GM21529 (cell line): ENCODE results near the gene ITPRIP.

ENCODE experiments used
- ATAC-seq: cut with Tn5 transposase; IDR thresholded peaks from one replicate; pipeline ENCODE4 v1.9.1; 2021; ENCODE audit not compliant: unreplicated experiment

ITPRIP gene

GRCh38 chr10:104337985-104338735 is at the start of gene ITPRIP:
Gene ITPRIP (minus strand): TSS chr10:104338465. CDS start chr10:104316051, 22,414 bp downstream.
- ATAC-seq: peak; percentile 69

GRCh38 chr10:104387130-104387888 is 49.0 kb upstream of the ITPRIP start:
- ATAC-seq: no peak

GRCh38 chr10:104380336-104380735 is 42.1 kb upstream of the ITPRIP start:
- no peak for ATAC-seq

GRCh38 chr10:104376784-104377300 is 38.6 kb upstream of the ITPRIP start:
- ATAC-seq: no peak

GRCh38 chr10:104374591-104374990 is 36.3 kb upstream of the ITPRIP start:
- no peak for ATAC-seq

GRCh38 chr10:104371753-104372152 is 33.5 kb upstream of the ITPRIP start:
- no peak for ATAC-seq

- ATAC-seq: no peak
Measured at GRCh38 chr10:104368381-104368780, 30.1 kb upstream of the ITPRIP start.

- ATAC-seq: no peak
Measured at GRCh38 chr10:104367904-104368303, 29.6 kb upstream of the ITPRIP start.

GRCh38 chr10:104359811-104360210 is 21.5 kb upstream of the ITPRIP start:
- no peak for ATAC-seq

- ATAC-seq: peak; percentile 53
Measured at GRCh38 chr10:104353325-104354048, 15.2 kb upstream of the ITPRIP start, which contains the start of gene CFAP58. Gene CFAP58 (plus strand): TSS chr10:104353833. CDS start chr10:104353898, 65 bp downstream.

- ATAC-seq: no peak
Measured at GRCh38 chr10:104351919-104352318, 13.7 kb upstream of the ITPRIP start.

GRCh38 chr10:104351061-104351702 is 12.9 kb upstream of the ITPRIP start:
- ATAC-seq: no peak

GRCh38 chr10:104350127-104350635 is 11.9 kb upstream of the ITPRIP start:
- peak; percentile 44 for ATAC-seq

- peak; percentile 63 for ATAC-seq
Measured at GRCh38 chr10:104349623-104350126, 11.4 kb upstream of the ITPRIP start.

- ATAC-seq: no peak
Measured at GRCh38 chr10:104348601-104349000, 10.3 kb upstream of the ITPRIP start.

GRCh38 chr10:104347295-104348045 is 9.2 kb upstream of the ITPRIP start:
- ATAC-seq: no peak

GRCh38 chr10:104345941-104346340 is 7.7 kb upstream of the ITPRIP start:
- ATAC-seq: no peak

- ATAC-seq: no peak
Measured at GRCh38 chr10:104345515-104345914, 7.2 kb upstream of the ITPRIP start.

- ATAC-seq: no peak
Measured at GRCh38 chr10:104344219-104344618, 6.0 kb upstream of the ITPRIP start.
